Umbilical cord (tissue), 2 donors: ENCODE measurements around the gene PRDM15. TPM values are rescaled to one million over a fixed set of nuclear protein-coding genes. Genes with fewer than 3 reads are reported as not detected.

Source experiments
- DNase-seq: peaks from one replicate; pipeline ENCODE4 v3.0.0-alpha.2; 2015; ENCODE audit warnings: low spot score
- total RNA-seq: library from RNA; depleted of rRNA; stranded (reverse); fragments of >200 nt; gene quantifications from one replicate; pipeline ENCODE4 v1.2.3, GENCODE V29; 2014; ENCODE audit warnings: low replicate concordance; ENCODE audit not compliant: insufficient read depth

The PRDM15 gene
- total RNA-seq, 1 donor from 2014 or later, result 4.3 TPM

DNA sequence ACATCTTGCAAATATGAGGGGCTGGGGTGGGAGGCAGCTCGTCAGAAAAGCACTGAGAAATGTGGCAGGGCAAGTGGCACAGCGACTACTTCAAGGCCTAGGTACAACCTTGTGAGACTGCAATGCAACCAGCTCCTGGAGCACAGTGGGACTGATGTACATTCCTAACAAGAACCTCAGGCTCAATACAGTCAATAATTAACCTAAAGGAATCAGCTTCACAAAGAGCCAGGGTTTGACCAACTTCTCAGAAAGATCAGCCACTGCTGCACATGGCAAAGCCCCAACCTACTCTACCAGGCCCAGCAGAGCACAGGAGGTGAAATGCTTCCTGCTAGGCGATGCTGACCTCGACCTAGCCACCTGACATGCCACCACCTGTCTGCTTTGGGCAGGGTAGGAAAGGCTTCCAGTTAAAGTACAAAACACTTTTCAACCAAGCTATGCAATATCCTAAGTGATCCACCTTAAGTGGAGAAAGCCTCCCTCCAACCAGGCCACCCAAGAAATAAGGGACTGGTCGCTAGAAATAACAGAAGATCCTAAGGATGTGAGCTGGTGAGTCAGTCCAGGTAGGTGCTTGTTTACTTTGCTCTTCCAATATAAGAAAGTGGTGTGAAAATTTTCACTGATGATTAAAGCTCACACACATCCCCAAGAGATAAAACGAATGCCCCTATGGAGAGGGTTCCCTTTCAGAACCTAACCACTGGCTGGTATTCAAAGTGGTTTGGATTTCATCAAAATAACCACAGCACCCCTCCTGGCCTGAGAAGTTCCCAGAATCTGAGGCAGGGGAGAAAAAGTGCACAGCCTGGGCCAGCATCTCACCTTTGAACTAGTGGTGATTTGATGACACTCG, 114.4 kb downstream of the PRDM15 start:
- no peak for DNase-seq

DNA sequence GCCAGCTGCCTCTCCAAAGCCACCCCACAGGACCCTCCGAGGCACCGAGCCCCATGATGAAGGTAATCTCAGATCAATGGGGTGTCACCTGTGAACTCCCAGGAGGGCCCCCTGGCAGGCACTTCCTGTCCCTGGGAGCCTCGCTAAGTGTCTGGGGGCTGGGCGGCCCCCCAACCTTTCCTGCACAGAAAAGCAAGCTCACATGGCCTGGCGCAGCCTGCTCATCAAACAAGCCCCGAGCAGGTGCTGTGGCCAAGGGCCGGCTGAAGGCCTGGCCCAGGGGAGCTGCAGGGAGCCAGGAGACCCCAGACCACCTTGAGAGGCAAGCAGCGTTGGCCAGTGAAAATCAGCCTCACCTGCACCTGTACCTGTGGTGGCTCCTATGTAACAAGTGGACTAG, 115.1 kb downstream of the PRDM15 start:
- DNase-seq, result no peak

GRCh38 chr21:41763398-41763931, 115.7 kb downstream of the PRDM15 start:
- DNase-seq, result peak; percentile 66

DNA sequence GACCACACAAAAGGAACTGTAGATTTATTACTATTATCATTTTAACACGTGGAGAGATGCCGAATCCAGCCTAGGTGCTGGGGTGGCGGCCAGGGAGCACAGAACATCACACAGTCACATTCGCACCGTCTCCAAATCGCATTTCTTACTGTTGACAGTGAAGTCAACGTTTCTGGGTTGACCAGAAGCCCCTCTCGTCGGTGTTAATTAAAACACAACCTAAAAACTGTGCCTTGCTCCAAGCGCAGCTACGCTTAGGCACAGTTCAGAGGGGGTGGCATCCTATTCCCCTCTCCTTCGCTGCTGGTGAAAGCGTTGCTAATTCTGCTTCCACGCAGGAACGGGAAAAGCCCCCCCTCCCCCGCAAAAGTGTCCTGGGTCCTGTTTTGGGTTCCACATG, 116.4 kb downstream of the PRDM15 start:
- no peak for DNase-seq

- no peak for DNase-seq
Observed at GRCh38 chr21:41761934-41762635, 117.1 kb downstream of the PRDM15 start.

- no peak for DNase-seq
Observed at GRCh38 chr21:41761211-41761933, 117.8 kb downstream of the PRDM15 start.

GRCh38 chr21:41760411-41760810, 118.7 kb downstream of the PRDM15 start:
- DNase-seq, result no peak

DNA sequence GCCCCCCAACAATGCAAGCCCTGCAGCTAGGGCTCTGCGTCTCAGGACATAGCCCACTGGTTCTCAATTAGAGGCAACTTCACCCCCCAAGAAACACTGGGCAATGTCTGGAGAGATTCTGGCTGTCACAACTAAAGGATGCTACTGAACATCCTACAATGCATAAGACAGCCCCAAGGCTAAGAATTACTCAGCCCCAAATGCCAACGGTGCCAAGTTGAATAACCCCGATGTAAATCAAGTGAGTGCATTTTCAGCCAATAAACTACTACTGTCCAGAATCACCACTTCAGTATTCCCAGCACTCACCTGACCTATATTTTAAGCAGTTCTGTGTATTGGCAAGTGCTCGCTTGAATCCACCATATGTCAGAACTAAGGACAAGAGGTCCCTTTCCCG, 119.2 kb downstream of the PRDM15 start:
- DNase-seq, result no peak

- no peak for DNase-seq
Observed at GRCh38 chr21:41759214-41759840, 119.8 kb downstream of the PRDM15 start.

GRCh38 chr21:41758550-41758949, 120.6 kb downstream of the PRDM15 start:
- DNase-seq, result no peak

DNA sequence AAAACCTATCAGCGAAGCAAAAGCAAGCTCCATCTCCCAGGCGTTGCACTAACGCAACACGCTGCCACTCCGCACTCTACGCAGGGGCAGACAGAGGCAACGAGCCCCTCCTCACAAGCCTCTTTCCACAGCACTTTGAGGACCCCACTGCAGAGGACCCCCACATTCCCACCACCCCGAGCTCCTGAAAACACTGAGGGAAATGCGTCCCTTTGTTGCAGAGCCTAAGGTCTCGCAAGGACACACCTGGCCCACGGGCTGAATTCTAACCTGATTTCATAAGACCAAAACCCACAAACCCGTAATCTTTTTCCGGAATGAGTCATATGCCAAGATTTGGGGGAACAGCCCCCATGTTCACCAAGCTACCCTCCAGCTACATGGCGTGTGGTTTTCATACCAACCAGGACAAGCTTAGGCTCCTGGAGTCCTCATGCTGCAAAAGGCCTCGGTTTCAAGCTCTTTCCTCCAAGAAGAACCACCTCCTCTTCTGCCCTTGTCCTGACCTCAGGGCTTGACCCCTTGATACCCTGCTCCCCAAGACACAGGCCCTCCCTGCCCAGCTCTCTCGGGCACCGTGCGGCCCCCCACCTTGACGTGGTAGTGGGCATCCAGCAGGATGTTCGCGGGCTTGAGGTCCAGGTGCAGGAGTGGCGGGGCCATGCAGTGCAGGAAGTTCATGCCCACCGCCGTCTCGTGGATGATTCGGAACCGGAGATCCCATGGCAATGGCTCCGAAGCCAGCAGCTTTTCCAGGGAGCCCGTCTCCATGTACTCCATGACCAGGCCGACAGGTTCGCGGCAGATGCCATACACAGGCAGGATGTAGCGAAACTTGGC, 123.0 kb downstream of the PRDM15 start:
- no peak for DNase-seq

DNA sequence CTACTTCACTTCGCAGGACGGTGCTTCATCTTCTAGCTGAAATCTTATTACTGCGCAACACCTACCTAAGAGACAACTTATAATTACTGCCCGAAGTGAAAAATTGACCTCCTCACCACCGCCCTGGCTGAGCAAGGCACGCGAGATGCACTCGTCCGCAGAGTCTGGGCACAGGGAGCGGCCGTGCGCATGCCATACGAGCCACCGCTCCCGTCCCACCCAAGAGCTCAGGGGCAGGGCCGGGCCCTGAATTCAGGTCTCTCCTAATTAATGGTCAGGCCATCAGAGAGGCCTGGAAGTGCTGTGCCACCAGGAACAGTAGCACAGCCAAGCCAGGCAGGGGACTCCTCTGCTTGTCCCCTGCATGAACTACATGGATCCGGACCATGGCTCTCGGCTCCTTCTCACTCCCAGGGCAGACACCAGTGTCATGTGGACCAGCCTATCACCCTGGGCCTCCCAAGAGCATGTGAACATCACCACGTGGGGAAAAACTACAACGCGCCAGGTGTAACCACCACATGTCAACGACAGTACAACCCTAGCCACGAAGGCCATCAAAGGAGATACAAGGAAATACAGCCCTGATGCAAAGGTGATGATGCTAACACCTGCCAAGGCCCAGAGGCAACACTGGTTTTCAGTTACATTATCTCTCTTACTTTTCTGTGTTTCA, 123.7 kb downstream of the PRDM15 start:
- no peak for DNase-seq

DNA sequence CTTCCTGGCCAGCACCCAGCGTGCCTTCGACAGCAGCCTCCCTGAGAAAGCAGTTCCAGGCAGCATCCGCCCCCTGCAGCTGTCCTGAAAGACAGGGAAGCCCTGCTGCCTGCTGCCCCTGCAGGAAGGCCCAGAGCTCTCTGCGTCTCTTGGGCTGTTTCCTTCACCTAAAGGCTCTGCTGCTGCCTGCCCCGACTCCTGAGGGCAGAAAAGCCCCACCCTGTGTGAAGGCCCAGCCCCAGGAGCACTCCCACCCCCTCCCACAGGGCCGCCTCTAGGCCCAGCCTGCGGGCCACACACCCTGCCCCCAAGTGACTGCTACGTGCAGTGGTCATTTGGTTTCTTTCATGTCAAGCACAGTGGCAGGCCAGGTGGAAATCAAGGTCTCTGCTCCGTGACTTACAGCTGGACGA, 124.7 kb downstream of the PRDM15 start:
- no peak for DNase-seq

DNA sequence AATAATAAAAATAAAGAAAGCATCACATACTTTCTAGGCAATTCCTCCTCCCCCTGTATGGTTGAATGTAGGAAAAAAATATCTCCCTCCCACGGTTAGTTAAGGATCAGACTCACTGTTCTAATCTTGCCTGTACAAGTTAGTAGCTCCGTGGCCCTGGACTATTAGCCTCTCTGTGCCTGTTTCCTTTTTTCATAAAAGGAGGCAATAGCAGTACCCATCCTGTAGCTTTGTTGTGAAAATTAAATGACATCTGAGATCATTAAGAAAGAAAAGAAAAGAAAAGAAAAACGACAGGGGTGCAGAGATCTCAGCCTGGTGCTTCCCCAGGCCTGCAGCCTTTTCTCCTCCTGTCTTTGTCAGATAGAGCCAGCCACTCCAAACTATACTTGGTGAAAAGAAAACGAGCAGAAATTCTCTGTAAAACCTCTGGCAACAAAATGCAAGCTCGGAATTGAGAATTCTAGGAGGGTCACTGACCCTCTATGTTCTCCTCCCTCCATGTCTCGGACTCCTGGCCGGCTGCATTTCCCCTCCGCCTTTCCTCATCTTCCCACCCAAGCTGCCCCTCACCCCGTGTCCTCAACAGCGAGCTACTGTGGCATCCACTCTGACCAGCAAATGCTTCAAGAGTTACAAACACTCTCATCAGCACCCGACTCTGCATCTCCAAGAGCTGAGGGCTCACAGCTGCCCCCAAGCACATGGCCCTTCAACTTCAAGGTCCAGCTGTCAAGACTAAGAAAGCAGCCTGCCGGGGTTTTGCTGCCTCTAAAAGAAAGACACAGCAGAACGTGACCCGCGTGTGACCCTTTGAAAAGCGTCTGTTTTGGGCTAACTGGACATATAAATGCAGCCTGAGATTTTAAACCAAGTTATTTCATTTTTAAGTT, 125.9 kb downstream of the PRDM15 start:
- no peak for DNase-seq

- DNase-seq, result peak; percentile 81
Observed at GRCh38 chr21:41752231-41752681, 126.9 kb downstream of the PRDM15 start.

GRCh38 chr21:41751611-41752011, 127.5 kb downstream of the PRDM15 start:
- DNase-seq, result peak; percentile 87

- no peak for DNase-seq
Observed at GRCh38 chr21:41750532-41751151, 128.5 kb downstream of the PRDM15 start.

DNA sequence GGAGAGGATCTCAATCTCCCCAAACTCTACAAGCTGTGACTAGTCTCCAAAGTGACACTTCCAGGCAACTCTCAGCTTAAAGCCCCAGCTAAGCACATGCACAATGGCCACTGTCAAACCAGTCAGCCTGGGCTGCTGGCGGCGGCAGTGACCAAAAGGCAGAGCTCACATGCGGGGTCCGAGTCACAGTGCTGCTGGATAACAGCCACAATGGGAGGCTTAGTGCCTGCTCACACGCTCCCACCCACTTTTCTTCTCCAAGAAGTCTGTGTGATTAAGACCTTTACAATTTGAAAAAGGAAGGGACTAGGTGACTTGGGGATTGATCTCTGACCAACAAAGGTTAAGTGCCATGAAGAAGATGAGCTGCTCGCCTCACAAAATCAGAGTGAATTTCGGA, 129.1 kb downstream of the PRDM15 start:
- no peak for DNase-seq
